RKO (cell line): ENCODE results near the gene AIFM3.
"Not testable (repeated sequence)": the region's sequence is repeated elsewhere in the genome, so short reads cannot be mapped to it uniquely, and the experiment has no call there.

Experiments used
- DNase-seq: peaks from one replicate; pipeline ENCODE4 v3.0.0-alpha.2; 2016; ENCODE audit warnings: low spot score

AIFM3 gene

DNA sequence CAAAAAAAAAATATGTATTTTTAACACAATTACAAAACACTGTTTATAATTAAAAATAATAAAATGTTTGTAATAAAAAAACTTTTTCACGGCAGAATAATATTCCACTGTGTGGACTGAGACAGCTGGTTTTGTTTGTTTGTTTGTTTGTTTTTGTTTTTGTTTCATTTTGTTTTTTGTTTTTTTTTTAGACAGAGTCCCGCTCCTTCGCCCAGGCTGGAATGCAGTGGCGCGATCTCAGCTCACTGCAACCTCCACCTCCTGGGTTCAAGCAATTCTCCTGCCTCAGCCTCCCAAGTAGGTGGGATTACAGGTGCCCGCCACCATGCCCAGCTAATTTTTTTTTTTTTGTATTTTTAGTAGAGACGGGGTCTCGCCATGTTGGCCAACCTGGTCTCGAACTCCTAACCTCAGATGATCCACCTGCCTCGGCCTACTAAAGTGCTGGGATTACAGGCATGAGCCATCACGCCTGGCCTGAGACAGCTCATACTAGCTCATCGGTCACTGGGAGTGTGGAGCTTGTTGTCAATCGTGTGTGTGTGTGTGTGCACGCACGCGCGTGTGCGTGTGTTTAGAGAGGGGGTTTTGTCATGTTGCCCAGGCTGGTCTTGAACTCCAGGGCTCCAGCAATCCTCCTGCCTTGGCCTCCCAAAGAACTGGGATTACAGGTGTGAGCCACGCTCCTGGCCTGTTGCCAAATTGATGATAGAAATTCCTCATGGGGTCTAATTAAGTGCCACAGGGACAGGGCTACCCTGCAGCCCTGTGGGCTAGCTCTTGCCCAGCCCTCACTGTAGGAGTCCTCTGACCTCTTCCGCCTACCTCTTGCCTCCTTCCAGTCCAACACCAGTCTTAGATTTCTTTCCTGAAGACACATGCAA is 7.2 kb upstream of the AIFM3 start:
- DNase-seq: no peak

DNA sequence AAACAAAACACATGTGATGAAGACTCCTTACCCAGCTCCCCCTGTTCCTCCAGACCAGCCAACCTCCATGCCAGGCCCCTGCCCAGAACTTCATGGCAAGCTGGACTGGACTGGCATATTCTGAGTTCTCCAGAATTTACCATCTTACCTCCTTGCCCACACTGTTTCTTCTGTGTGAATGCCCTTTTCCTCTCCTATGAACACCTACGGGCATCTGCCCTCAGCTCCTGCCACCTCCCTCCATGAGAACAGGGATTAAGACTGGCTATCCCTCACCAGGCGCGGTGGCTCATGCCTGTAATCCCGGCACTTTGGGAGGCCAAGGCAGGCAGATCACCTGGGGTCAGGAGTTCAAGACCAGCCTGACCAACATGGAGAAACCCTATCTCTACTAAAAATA is 6.4 kb upstream of the AIFM3 start:
- no peak for DNase-seq

DNA sequence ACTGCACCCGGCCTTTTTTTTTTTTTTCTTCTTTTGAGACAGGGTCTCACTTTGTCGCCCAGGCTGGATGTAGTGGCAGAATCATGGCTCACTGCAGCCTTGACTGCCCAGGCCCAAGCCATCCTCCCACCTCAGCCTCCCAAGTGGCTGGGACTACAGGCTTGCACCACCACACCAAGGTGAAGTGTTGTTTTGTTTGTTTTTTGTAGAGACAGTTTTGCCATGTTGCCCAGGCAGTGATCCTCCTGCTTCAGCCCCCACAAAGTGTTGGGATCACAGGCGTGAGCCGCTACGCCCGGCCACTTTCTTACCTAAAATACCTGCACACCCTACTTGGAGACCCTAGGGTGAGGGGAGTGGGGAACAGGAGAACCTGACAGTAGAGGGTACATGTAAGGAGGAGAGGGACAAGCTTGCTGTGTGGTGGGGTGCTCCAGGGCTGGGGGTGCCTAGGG is 4.5 kb upstream of the AIFM3 start:
- DNase-seq: no peak

DNA sequence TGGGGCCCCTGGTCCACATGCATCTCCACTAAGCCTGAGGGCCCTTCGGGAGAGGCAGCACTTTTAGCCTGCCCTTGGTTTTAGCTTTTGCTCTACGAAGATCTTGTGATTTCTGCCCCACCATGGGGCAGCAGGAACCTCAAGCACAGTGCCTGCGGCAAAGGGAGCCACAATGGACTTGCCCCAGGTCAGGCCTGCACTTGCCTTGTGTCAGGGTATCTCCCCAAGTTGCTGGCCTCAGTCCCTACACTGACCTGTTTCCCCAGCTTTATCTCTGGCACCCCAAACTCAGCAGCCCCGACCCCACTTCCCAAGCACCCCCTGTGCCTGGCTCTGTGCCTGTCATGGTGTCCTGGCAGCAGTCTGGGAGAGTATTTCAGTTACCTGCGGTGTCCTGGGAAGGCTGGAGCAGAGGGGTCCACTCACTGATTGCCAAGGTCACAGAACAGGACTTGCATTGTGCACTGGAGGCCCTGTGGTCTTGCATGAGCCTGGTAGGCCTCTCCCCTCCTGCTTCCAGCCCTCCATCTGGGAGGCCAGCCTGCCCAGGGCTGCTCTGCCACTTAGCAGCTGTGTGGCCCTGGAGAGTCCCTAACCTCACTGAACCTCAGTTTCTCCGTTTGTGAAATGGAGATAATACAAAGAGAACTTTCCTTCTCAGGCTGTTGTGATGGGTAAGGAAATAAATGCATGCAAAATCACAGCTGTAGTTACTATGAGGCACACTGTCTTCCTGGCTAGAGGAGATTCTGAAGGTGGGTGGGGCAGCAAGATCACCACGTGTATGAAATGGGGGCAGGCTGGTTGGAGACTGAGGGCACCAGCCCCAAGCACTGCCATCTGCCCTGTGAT is 3.6 kb upstream of the AIFM3 start:
- no peak for DNase-seq

DNA sequence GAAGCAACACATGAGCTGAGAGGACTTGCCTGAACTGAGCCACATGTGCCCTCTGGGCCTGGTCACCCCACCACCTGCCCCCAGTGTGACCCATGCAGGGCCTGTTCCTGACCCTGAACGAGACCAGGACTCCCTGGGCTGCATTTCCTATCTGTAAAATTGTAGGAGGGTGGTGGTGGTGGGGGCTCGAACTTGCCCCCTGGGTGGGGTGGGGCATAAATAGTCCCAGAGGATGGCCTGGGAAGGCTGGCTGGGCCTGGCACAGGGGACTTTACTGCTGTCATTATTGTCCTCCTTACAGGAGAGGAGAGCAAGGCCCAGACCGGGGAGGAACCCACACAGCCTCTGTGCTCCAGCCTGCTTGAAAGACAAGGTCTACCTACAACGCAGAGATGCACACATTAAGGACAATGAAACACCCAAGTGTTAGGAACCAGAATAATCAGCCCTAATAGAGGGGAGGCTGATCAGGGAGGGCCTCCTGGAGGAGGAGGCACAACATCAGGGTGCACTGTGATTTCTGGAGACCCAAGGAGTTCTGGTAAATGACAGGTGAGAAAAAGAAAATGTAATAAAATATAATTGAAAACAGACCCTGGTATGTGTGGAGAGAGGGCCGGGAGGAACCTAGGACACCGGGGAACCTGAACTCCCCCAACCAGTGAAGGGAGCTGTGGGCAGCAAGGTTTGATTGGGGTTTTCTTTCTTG is 2.8 kb upstream of the AIFM3 start:
- DNase-seq: no peak

DNA sequence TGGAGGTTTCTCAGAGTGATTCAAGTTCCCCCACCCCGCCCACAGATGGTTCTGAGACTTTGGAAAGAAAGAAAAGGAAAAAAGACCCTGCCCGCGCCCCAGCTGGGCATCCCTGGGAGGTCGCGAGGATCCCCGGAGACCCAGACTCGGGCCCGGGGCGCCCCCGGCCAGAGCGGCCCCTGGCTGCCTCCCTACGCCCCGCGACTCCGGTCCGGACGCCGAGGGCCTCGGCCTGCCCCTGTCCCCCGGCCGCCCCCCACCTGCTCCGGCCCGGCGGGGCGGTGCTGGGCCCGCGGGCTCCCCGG is 2.3 kb upstream of the AIFM3 start:
- DNase-seq: no peak

DNA sequence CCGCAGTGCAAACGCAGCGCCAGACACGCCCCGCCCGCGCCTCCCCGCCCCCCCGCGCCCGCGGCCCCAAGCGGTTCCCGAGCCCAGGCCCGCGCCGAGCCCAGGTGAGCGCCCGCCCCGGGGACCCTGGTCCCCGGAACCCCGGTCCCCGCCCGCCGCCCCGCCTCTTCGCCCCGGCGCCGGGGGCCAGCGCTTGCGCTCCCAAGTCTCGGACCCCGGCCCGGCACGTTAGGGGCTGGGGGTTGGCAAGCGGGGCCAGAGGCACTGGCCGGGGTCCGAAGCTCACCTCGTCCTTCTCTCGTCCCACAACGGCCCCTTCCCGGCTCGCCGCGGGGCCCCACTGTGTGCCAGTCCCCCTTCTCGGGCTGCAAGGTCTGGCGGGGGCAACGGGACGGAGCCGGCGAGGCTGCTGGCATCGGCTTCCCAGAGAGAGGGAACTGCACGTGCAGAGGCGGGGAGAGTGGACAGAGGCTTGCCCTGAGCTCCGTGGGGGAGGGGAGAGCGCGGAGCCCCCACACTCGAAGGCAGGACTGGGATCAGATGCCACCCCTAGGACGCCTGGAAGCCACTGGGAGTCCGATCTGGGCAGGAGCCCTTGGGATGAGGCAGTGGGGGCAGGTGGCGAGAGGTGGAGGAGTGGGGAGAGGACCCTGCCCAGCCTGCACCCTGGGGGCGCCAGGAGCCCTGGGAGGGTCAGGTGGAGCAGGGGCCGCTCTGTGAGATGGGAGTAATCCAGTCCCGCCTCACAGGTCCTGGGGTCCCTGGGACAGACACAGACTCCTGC is 1.8 kb upstream of the AIFM3 start:
- no peak for DNase-seq

DNA sequence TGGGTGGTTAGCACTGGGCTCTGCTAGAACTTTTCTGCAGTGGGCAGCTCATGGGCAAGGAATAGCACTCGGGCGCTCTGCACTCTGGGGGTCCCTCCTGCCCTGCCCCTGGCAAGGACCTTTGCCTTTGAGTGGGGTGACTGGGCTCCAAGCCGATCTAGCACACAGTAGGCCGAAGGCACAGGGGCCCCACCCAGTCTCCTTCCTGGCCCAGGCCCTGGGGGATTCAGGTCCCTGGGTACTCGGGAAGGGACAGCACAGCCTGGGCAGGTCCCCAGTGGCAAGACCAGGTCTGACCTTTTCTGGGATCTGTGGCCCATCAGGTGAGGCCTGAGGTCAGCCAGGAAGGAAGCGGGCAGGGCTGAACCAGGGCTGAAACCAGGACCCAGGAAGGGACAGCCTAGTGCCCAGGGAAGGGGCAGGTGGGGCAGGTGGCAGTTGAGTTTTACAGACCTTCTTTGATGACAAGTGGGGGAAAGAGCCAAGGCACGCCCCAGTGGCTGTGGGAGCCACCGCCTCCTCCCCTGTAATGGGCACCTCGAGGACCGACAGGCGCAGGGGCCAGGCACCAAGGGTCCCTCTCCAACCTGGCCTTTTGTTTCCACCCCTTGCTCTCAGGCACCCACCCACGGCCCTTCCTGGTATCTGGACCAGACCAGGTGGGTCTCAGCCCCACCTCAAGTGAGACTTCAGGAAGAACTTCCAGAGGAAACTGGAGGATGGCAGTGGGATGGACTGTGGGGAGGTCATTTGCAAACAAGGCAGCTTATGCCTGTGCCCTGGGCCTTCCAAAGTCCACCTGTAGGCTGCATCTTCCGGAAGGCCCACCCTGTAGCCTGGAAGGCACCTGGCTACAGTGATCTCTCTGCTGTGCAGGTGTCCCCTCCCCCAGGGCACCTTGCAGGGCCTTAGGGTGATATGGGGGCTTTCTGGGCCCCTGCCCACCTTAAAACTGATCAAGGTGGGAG is 883 bp upstream of the AIFM3 start:
- DNase-seq: no peak

DNA sequence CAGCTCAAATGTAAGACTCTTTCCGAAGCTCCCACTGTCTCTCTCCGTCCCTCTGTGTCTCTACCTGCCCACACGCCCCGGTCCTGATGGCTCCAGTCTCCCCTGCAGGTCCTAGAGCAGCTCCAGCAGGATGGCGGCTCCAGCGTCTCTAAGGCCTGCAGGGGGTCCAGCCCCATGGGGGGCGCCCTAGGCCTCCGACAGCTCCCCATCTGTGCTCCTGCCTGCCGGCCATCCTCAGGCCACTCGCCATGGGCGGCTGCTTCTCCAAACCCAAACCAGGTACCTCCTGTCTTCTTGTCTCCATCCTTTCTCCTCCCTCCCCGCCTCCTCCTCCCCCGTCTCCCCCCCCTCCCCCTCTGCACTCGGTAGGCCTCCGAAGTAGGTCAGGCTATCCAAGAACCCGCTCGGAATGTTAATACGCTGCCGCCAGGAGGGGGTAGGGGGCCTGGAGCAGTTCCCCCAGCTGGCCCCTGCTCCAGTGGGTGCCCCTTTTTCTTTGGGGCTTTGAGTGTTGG is 699 bp downstream of the AIFM3 start:
- DNase-seq: no peak

DNA sequence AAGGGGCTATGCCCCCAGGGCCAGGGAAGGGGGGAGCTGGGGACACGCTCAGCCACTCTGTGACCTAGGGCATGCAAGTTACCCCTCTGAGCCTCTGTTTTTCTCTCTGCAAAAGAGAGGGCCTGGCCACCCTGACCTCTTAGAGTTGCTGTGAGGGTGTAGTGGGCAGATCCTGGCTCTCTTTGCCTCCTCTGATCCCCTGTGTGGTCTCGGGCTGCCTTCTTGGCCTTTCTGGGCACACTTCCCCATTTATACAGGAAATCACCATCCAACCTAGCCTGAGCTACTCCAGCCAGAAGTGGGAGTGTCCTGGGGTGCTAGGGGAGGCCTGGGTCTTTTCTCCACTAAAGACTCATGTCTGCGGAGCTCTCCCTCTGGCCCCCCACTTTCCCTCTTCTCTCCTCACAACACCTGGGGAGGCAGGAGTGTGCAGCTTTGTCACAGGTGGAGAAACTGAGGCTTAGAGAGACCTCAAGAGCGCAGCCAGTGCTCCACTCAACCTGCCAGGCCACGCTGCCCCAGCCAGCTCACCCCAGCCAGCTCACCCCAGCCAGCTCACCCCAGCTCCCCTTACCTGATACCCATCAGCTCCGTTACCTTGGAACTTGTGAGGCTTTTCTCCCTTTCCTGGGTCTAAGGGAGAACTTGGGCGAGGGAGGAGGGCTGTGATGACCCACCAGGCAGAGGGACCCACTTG is 1.4 kb downstream of the AIFM3 start:
- DNase-seq: no peak

DNA sequence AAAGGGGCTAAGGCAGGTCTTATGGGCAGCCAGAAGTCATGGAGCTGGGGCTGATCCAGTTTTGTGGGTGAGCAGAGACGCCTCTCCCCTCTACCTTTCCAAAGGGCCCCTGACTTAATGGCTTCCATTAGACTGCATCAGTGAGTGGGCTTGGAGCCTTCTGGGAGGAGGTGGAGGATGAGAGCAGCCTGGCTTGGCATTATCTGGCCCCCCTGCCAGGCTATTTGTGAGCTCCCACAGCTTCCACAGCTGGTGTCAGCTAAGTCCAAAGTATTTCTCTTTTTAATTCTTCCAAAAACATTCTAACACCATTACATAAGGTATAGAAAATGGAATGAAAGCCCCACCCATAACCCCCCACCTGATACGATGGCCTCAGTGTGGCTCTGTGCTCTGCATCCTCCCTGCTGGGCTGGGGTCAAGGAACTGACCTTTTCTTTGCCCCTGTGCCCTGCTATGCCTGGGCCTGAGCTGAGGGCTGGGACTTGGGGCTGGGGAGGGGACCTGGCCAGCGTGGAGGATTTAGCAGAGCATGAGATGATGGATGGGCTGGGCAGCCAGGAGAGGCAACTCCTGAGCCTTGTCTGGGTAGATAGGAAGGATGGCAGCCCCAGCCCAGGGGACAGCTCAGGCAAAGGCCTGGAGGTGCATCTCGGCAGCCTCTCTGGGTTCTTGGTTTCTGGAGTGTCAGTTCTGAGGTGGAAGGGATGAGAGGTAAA is 4.0 kb downstream of the AIFM3 start:
- DNase-seq: no peak

DNA sequence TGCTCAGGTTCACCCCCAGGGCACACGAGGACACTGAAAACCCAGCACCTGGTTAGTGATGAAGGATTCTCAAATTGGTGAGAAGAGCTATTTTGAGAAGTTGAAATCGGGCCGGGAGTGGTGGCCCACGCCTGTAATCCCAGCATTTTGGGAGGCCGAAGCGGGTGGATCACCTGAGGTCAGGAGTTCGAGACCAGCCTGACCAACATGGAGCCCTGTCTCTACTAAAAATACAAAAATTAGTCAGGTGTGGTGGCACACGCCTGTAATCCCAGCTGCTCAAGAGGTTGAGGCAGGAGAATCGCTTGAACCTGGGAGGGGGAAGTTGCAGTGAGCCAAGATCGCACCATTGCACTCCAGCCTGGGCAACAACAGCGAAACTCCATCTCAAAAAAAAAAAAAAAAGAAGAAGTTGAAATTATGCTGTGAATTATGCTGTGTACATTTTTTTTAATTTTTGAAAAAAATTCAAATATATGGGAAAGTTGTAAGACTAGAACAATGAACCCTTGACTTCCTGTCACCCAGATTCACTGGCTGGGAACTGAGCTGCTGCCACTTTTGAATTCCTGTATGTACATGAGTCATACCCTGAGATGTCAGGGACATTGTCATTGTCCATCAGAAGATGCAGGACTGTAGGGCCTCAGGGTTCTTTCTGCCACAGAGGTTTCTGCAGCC is 5.1 kb downstream of the AIFM3 start:
- DNase-seq: not testable (repeated sequence)

DNA sequence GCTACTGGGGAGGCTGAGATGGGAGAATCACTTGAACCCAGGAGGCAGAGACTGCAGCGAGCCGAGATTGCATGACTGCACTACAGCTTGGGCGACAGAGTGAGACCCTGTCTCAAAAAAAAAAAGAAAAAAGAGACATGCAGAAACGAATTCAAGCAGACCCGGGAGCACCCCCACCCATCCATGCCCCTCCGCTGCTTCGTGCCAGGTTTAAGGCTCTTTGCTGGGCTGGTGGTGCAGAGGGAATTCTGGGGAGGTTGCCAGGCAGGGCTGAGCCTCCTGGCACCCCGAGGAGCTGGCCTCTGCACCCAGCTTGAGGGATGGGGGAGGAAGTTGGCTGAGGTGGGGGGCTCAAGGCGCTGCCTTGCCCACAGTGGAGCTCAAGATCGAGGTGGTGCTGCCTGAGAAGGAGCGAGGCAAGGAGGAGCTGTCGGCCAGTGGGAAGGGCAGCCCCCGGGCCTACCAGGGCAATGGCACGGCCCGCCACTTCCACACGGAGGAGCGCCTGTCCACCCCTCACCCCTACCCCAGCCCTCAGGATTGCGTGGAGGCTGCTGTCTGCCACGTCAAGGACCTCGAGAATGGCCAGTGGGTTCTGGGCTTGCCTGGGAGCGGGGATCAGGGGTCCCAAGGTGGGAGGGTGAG is 6.0 kb downstream of the AIFM3 start:
- DNase-seq: no peak

DNA sequence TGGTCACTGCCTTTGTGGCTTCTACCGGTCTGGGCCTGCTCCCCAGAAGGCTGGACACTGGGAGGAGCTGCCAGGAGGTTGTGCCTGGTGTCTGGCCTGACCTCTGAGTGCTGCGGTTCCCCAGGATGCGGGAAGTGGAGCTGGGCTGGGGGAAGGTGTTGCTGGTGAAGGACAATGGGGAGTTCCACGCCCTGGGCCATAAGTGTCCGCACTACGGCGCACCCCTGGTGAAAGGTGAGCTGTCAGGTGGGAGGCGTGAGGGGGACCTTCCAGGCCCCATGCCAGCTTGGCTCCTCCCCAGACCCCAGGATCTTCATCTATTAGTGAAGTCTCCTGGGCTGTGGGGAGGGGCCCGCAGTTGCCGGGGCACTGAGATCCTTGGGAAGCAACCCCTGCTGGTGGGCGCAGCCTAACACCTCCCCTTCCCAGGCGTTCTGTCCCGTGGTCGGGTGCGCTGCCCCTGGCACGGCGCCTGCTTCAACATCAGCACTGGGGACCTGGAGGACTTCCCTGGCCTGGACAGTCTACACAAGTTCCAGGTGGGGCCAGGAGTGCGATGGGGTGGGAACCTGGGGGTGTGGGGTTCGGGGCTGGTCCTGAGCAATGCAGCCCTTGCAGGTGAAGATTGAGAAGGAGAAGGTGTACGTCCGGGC is 6.7 kb downstream of the AIFM3 start:
- no peak for DNase-seq

DNA sequence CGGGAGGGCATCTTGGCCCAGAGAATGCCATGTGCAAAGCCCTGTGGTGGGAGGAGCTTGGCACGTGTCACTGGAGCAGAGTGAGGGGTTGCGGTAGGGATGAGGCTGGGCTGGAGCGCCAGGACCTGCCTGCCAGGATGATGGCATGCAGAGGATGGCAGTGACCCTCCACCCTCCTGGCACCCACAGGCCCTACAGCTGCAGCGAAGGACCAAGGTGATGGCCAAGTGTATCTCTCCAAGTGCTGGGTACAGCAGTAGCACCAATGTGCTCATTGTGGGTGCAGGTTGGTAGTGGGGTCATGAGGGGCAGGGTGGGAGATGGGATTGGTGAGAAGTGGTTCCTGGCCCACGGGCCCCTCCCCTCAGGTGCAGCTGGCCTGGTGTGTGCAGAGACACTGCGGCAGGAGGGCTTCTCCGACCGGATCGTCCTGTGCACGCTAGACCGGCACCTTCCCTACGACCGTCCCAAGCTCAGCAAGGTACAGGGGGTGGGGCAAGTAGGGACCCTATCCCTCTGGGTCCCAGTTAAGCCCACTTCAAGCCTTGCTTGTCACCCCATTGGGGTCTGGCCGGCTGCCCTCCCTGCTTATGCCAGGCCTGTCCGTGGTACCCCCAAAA is 7.4 kb downstream of the AIFM3 start:
- DNase-seq: no peak

DNA sequence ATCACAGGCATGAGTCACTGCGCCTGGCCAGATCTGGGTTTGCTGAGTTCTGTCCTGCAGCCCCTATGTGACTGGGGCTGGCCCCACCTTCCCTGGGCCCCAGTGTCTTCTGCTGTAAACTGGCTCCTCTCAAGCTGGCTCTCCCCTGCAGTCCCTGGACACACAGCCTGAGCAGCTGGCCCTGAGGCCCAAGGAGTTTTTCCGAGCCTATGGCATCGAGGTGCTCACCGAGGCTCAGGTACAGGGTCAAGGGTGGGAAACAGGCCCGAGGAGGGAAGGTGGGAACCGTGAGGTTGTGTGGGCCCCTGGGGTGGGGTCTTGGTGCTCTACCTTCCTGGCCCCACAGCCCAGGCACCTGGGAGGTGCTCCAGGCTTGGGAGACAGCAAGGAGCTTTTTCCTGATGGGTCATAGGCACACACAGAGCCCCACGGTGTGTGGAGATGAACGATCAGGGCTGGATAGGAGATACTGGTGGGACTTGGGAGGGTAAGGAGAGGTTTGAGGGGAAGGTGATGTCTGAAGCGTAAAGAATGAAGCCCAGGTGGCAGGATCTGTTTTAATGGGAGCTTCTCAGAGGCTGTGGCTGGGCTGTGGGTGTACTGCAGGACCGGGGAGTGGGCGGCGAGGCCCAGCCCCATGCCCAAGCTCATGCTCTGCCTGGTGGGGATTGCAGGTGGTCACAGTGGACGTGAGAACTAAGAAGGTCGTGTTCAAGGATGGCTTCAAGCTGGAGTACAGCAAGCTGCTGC is 8.7 kb downstream of the AIFM3 start:
- DNase-seq: no peak
